ENCODE results near the gene PLD6.

GRCh38 chr17:17156511-17156910, 49.6 kb downstream of the PLD6 start:
- no peak for TF ChIP-seq POLR2A (IDR thresholded peaks at IDR 0.05)
- TF ChIP-seq CTCF (IDR thresholded peaks at IDR 0.05) = no peak
